22Rv1 (cell line): ENCODE measurements around the gene MIPOL1.
A peak's percentile ranks its signal among the peaks of the same experiment; 100 is the strongest.

Source experiments
- ZFX ChIP-seq: fragments of 450-650 bp; IDR thresholded peaks from 2 replicates; pipeline ENCODE4 v1.6.1; 2017; ENCODE audit warnings: antibody characterized with exemption, borderline replicate concordance
- TF ChIP-seq, protein P1 (sequence below): fragments of 450-650 bp; IDR thresholded peaks from 2 replicates; pipeline ENCODE4 v1.5.1; 2017; ENCODE audit warnings: mild to moderate bottlenecking

- TF ChIP-seq, protein P1, sequence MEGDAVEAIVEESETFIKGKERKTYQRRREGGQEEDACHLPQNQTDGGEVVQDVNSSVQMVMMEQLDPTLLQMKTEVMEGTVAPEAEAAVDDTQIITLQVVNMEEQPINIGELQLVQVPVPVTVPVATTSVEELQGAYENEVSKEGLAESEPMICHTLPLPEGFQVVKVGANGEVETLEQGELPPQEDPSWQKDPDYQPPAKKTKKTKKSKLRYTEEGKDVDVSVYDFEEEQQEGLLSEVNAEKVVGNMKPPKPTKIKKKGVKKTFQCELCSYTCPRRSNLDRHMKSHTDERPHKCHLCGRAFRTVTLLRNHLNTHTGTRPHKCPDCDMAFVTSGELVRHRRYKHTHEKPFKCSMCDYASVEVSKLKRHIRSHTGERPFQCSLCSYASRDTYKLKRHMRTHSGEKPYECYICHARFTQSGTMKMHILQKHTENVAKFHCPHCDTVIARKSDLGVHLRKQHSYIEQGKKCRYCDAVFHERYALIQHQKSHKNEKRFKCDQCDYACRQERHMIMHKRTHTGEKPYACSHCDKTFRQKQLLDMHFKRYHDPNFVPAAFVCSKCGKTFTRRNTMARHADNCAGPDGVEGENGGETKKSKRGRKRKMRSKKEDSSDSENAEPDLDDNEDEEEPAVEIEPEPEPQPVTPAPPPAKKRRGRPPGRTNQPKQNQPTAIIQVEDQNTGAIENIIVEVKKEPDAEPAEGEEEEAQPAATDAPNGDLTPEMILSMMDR = peak; percentile 28; the same call in 1 of the 2 replicates
- TF ChIP-seq ZFX = no peak
Observed at GRCh38 chr14:37591311-37591940, 393.7 kb downstream of the MIPOL1 start.
